Ascending aorta (tissue), 2 donors: Measurements from ENCODE around the gene CAP2. TPM values are rescaled to one million over a fixed set of nuclear protein-coding genes. Genes with fewer than 3 reads are reported as not detected.

ENCODE experiments used
- DNase-seq, 2 donors: peaks; one replicate each; pipeline ENCODE4 v3.0.0-alpha.2; 2019; ENCODE audit warnings: low spot score in 2 of 2
- H3K27ac ChIP-seq, 2 donors: fragments of 200-600 bp; sonication (generic); one replicate each; pipeline ENCODE4 v1.5.1; 2016 to 2017; ENCODE audit warnings: mild to moderate bottlenecking in 1 of 2
- H3K27me3 ChIP-seq: fragments of 200-600 bp; sonication (generic); one replicate; pipeline ENCODE4 v1.5.1; 2017
- H3K36me3 ChIP-seq, 2 donors: fragments of 200-600 bp; sonication (generic); one replicate each; pipeline ENCODE4 v1.5.1; 2016
- H3K4me1 ChIP-seq, 2 donors: fragments of 200-600 bp; sonication (generic); one replicate each; pipeline ENCODE4 v1.5.1; 2016 to 2017; ENCODE audit warnings: mild to moderate bottlenecking in 1 of 2
- H3K4me3 ChIP-seq, 2 donors: fragments of 200-600 bp; sonication (generic); one replicate each; pipeline ENCODE4 v1.5.1; 2016 to 2017; ENCODE audit warnings: mild to moderate bottlenecking in 1 of 2
- H3K9me3 ChIP-seq, 2 donors: fragments of 200-600 bp; sonication (generic); one replicate each; pipeline ENCODE4 v1.5.1; 2016
- CTCF ChIP-seq, 3 experiments: fragments of 200-600 bp in 2 of 3; fragments of 450-650 bp in 1 of 3; sonication (generic) in 2 of 3; IDR thresholded peaks; one replicate each; pipeline ENCODE4 v1.5.1; 2016 to 2019; ENCODE audit warnings: antibody characterized with exemption in 3 of 3, mild to moderate bottlenecking in 1 of 3, moderate library complexity in 1 of 3
- intact Hi-C: fragments of 100-400 bp; cut with DNase I; formaldehyde crosslinking; loops from one replicate; pipeline ENCODE4 v1.15.1; 2023
- total RNA-seq: library from RNA; depleted of rRNA; stranded (reverse); fragments of >200 nt; gene quantifications from one replicate; pipeline ENCODE4 v1.1.0, GENCODE V29; 2016

CAP2 gene
- total RNA-seq, 1 donor from 2014 or later = 7.1 TPM

GRCh38 chr6:17485946-17486345 lies 92.6 kb downstream of the CAP2 start:
- TF ChIP-seq CTCF (IDR thresholded peaks at IDR 0.05) = no peak
- H3K27me3 ChIP-seq = no peaks in the 10 kb centered on the region
- H3K9me3 ChIP-seq = no peaks in the 10 kb centered on the region
- H3K4me1 ChIP-seq = no peaks in the 10 kb centered on the region
- H3K27ac ChIP-seq = no peak overlapping the region
- no peak for DNase-seq
- intact Hi-C loops = no loop called here
- no peaks in the 10 kb centered on the region for H3K36me3 ChIP-seq
- no peak overlapping the region for H3K4me3 ChIP-seq

- intact Hi-C loops = no loop called here
- DNase-seq = no peak
- no peak overlapping the region for H3K27ac ChIP-seq
- no peaks in the 10 kb centered on the region for H3K9me3 ChIP-seq
- H3K36me3 ChIP-seq = no peaks in the 10 kb centered on the region
- no peak for TF ChIP-seq CTCF (IDR thresholded peaks at IDR 0.05)
- H3K4me1 ChIP-seq = no peaks in the 10 kb centered on the region
- no peak overlapping the region for H3K4me3 ChIP-seq
- no peaks in the 10 kb centered on the region for H3K27me3 ChIP-seq
Observed at GRCh38 chr6:17486680-17487079, 93.3 kb downstream of the CAP2 start.

GRCh38 chr6:17490724-17491123 lies 97.3 kb downstream of the CAP2 start:
- intact Hi-C loops = no loop called here
- TF ChIP-seq CTCF (IDR thresholded peaks at IDR 0.05) = no peak
- no peaks in the 10 kb centered on the region for H3K9me3 ChIP-seq
- no peaks in the 10 kb centered on the region for H3K36me3 ChIP-seq
- H3K4me3 ChIP-seq = no peak overlapping the region
- no peak for DNase-seq
- peaks cover 0 to 10% of the 10 kb centered on the region in 2 donors for H3K4me1 ChIP-seq
- peak overlapping the region; percentile 13 to 70 for H3K27ac ChIP-seq
- H3K27me3 ChIP-seq = no peaks in the 10 kb centered on the region

GRCh38 chr6:17491416-17492142 lies 98.2 kb downstream of the CAP2 start:
- peak overlapping the region; percentile 13 to 70 for H3K27ac ChIP-seq
- intact Hi-C loops = no loop called here
- DNase-seq = no peak

GRCh38 chr6:17492350-17492749 lies 99.0 kb downstream of the CAP2 start:
- peak overlapping the region; percentile 13 to 70 for H3K27ac ChIP-seq
- H3K4me1 ChIP-seq = peaks cover 0 to 10% of the 10 kb centered on the region in 2 donors
- no peaks in the 10 kb centered on the region for H3K9me3 ChIP-seq
- H3K27me3 ChIP-seq = no peaks in the 10 kb centered on the region
- TF ChIP-seq CTCF (IDR thresholded peaks at IDR 0.05) = no peak
- H3K36me3 ChIP-seq = no peaks in the 10 kb centered on the region
- H3K4me3 ChIP-seq = peak overlapping the region in 1 of 2 donors; percentile 36
- no peak for DNase-seq
- intact Hi-C loops = no loop called here

More at GRCh38 chr6:17491416-17492142, 98.2 kb downstream of the CAP2 start:
- Histone ChIP-seq H3K4me3 (no peak overlapping the region), H3K27me3 (no peaks in the 10 kb centered on the region), H3K36me3 (no peaks in the 10 kb centered on the region), H3K9me3 (no peaks in the 10 kb centered on the region), H3K4me1 (peaks cover 0 to 10% of the 10 kb centered on the region in 2 donors)
- no peak for TF ChIP-seq CTCF (IDR thresholded peaks at IDR 0.05)
